GM19468 (cell line): Measurements from ENCODE around the gene MRPS22.

Experiments used
- ATAC-seq: cut with Tn5 transposase; IDR thresholded peaks from one replicate; pipeline ENCODE4 v1.9.1; 2021; ENCODE audit warnings: mild to moderate bottlenecking, moderate library complexity, moderate number of reproducible peaks; ENCODE audit not compliant: unreplicated experiment; ENCODE audit errors: extremely low read depth

The MRPS22 gene

GRCh38 chr3:139310474-139310933, 33.3 kb upstream of the MRPS22 start:
- no peak for ATAC-seq

DNA sequence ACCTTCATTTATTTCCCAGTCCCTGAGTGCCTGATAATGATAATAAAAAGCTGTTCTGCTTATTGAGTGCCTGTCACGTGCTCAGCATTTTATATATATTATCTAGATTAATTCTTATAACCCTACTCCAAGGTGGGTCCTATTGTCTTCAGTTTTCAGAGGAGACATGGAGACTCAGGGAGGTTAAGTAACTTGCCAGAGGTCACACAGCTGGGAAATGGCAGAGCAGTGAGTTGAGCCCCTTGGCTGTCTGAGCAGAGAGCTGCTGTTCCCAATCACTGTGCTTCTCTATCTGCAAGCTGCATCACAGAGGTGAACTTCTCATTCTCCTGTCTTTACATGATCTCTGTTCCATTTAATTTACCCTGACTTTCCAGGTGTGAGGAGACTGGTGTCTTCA, 32.3 kb upstream of the MRPS22 start:
- no peak for ATAC-seq

DNA sequence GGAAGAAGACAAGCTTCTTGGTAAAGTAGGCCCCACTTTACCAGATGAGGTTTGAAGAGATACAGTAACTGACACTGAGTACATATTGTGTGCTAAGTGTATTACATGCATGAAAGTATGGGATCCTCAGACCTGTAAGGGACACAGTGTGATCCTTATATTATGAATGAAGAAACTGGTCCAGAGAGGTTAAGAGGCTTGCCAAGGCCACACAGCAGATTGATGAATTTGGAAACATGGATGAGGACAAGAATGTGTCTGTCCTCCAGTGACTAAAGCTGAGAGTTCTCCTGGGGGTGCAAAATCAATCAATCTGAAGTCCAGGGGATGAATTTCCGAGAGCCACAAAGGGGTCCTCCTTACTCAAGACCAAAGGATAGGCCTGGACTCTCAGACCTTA, 31.4 kb upstream of the MRPS22 start:
- no peak for ATAC-seq

- no peak for ATAC-seq
These were observed 30.9 kb upstream of the MRPS22 start for GRCh38 chr3:139312959-139313358.

DNA sequence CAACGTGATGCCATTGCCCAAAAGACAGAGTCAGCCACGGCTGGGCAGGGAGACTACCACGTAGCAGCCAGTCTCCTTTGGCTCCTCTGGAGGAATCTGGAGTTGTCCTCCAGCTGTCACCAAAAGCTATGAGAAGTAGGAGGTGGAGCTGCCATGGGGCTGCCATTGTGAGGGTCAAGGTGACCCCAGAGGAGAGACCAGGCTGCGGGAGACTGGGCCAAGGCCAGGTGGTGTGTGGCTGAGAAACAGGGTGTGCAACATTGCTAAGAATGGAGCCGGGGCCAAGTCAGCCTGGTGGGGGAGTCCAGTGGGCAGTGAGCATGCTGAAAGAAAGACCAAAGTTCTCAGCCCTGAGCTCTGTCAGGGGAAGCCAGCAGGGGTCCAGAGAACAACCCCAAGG, 29.9 kb upstream of the MRPS22 start:
- ATAC-seq = no peak

- ATAC-seq = no peak
These were observed 26.6 kb upstream of the MRPS22 start for GRCh38 chr3:139317215-139317614.

DNA sequence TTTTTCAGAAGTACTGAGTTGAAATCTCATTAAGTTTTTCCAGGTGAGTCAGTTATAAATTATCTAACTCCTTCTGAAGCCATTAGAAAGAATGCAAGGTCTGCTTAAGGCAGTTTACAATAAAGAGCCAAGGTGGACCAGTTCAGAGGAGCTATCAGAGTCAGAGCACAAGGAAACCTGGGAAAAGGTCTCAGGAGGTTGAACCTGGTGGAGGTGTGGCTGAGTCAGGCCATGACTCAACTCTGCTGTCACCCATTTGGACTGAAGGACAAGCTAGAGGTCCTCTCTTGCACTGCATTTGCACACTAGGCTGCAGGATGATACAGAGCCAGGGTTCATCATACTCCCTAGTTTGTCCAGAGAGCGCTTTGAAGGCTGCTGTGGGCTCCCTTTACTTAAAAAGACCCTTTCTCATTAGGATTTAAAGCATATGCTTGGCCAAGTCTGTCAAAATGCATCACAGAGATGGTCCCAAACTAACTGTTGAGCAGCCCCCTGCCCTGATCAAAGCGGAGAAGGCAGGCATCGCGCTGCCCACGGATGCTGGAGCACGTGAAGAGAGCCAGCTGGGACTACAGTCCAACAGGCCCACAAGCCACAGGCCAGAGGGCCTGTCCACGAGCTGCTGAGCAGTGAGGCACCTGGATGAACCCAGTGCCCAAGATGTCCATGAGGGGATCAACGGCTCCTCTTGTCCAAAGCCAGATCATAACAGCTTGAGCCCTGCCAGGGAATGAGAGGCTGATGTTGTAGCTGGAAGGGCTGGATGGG, 26.0 kb upstream of the MRPS22 start:
- no peak for ATAC-seq

DNA sequence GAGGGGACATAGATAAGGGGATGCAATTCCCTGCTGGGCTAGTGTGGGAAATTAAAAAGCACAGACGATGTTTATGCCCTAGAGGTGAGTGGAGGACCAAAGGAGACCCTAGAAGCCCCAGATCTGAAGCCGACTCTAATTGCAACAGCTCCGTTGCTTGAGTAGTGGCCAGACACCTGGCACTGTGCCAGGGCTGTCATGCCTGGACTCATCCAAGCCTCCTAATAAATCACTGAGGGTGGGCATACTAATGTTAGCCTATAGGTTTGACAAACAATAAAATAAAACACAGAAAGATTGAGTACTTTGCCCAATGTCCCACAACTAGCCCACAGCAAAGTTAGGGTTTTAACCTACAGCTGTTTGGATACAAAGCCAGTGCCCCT, 25.4 kb upstream of the MRPS22 start:
- no peak for ATAC-seq

DNA sequence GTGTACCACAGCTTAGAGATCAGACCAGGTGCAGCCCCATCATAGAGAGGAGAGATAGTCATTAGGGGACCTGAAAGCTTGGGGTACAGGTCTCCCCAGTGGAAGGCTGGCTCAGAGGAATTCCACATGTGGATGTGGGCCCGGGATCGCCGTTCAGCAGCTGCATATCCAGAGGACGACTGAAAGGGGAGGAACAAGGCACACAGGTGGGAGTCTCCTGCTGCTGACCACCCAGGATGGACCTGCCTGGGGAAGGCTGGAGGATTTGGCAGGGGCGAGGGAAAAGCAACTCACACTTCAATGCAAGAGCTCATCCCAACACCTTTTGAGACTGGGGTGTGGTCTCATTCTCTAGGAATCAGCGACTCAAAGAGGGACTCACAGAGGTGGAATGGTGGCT, 25.0 kb upstream of the MRPS22 start:
- ATAC-seq = no peak

DNA sequence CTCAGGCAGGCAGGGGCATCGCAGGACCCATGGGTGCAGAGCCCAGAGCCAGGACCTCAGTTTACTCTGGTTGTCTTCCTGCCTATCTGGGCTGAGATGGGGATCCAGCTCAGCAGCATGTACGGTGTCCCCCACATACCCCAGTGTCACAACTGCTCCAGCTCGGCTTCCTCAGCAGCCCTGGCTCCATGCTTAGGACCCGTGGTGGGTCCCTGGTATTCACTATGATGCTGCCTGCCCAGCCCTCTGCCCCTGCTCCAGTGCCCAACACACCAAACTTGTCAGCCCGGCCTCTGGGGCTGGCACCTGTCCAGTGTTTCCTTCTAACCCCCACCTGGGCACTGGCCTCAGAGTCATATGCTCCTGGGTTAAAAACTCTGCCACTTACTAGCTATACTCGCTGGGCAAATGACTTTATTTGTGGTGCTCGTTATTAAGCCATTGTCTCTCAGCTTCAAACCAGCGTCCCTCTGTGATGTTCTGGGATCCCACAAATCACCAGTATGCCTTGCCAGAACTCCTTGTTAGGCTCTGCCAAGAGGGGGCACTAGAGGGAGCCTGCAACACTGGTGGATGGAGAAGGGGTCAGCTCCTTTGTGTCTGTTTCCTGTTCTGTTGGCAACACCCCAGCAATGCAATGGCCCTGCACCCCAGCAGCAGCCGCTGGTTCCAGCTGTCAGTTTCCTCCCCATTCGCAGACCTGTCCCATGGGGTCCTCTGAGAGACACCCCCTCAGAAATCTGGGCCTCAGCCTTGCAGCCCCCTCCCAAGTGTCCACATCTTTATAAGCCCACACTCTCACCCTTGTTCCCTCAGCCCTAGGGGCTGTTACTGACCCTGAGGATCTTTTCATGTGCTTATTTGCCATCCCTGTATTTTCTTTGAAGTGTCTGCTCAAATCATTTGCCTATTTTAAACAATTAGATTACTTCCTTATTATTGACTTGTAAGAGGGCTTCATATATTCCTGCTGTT, 24.1 kb upstream of the MRPS22 start:
- no peak for ATAC-seq

DNA sequence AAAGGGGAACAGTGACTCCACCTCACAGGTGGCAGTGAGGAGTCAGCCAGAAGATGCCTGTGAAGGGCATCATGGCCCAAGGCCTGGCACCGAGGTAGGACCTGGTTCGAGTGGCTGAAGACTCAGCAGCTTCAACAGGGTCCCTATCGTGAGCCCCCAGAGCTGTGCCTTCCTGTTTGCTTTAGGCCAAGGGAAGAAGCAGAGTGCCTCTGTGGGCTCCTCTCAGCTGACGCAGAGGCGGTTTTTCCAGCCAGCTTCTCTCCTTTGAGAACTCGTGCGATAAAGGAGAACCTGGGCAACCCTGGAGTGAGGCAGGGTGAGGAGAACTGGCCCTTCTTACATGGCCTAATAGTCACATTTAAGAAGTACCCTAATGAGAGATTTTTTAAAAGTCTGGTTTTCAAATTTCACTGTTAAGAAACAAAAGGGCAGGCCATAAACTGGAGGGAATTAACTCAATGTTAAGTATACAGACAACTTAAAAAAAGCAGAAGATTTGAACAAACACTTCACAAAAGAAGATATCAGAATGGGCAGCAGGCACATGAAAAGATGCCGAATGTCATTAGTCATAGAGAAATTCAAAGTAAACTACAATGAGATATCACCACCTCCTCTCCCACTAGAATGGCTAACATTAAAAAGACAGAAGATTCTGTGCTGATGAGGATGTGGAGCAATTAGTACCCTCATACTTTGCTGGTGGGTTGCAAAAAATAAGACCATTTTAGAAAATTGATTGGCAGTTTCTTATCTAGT, 23.1 kb upstream of the MRPS22 start:
- ATAC-seq = no peak

- ATAC-seq = no peak
These were observed 21.5 kb upstream of the MRPS22 start for GRCh38 chr3:139322346-139322745.

DNA sequence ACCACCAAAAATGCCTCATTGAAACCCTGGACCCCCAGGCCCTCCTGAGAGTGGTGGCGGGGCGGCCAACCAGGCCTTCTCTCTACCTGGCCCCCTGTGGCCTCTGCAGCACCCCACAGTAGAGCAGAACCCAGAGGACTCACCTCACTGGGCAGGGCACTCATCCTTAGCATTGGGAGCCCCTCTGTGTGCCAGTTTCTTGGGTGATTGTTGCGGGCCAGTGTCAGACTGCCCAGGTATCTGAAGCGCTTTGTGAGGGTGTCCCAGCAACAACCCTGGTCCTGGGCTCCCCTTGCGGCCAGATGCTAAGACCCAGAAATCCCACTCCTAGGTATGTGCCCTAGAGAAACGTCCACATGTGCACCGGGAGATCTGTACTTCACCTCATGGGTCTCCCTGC, 20.7 kb upstream of the MRPS22 start:
- ATAC-seq = no peak

- no peak for ATAC-seq
These were observed 19.4 kb upstream of the MRPS22 start for GRCh38 chr3:139324456-139324855.

DNA sequence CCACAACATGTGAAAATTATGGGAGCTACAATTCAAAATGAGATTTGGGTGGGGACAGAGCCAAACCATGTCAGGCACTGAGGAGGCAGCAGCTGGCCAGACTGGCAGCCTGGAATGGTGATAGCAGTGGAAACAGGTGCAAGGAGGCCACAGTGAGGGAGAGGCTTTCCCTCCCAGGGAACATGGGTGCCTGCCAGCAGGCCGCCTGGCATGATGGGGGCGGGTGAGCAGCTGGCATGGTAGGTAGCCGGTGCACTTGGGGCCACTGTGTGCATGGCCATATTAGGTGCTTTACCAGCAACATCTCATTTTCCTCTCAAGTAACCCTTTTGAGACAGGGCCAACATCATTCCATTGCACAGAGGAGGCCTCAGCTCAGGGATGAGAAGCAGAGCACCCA, 18.3 kb upstream of the MRPS22 start:
- ATAC-seq = no peak

GRCh38 chr3:139326131-139326530, 17.7 kb upstream of the MRPS22 start:
- ATAC-seq = no peak

GRCh38 chr3:139326707-139327106, 17.1 kb upstream of the MRPS22 start:
- no peak for ATAC-seq

- ATAC-seq = no peak
These were observed 16.6 kb upstream of the MRPS22 start for GRCh38 chr3:139327231-139327630.

DNA sequence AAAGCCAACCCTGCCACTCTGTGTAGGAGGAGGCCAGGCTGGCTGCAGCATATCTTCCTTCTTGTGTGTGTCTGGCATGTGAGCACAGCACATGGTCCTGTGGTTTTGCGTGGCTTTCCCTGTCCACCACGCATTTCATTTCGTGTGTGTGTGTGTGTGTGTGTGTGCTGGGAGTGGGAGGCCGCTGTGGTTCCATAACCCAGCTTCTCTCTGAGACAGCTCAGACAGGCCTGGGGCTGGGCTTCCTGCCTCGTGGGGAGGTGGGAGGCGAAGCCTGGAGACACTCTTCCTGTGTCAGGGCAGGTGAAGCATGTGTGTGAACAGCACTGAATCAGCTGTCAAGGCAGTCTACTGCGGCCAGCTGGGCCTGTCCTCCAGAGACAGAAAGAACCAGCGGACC, 16.0 kb upstream of the MRPS22 start:
- ATAC-seq = no peak

GRCh38 chr3:139328356-139328755, 15.5 kb upstream of the MRPS22 start:
- ATAC-seq = no peak
